ENCODE measurements around the gene FGF22. TPM values are rescaled to one million over a fixed set of nuclear protein-coding genes. Genes with fewer than 3 reads are reported as not detected.
A peak's percentile ranks its signal among the peaks of the same experiment; 100 is the strongest.

The FGF22 gene
- total and polyA plus RNA-seq, 2 of the 13 experiments (the other 11 are each of a cell fraction or from before 2014, with no cell fraction given) = 0.24 TPM; not detected in 1

GRCh38 chr19:680287-681028 lies 40.8 kb downstream of the FGF22 start (continued):
- TF ChIP-seq MBNL3 (CRISPR knock-in tag; conservative IDR thresholded peaks at IDR 0.05) (no peak), ZNF432 (CRISPR knock-in tag; IDR thresholded peaks at IDR 0.05; ENCODE audit: borderline replicate concordance) (no peak), DMAP1 (CRISPR knock-in tag; IDR thresholded peaks at IDR 0.05) (no peak; the same call in 1 of the 2 replicates), PRDM4 (CRISPR knock-in tag; IDR thresholded peaks at IDR 0.05; ENCODE audit: borderline replicate concordance) (no peak), SIX1 (CRISPR knock-in tag; IDR thresholded peaks at IDR 0.05; ENCODE audit: borderline replicate concordance) (no peak), ZNF563 (CRISPR knock-in tag; IDR thresholded peaks at IDR 0.05) (peak; percentile 89), ZNF510 (CRISPR knock-in tag; IDR thresholded peaks at IDR 0.05; ENCODE audit: low read depth) (no peak), NFE2L1 (CRISPR knock-in tag; IDR thresholded peaks at IDR 0.05; ENCODE audit: borderline replicate concordance) (no peak), PATZ1 (CRISPR knock-in tag; IDR thresholded peaks at IDR 0.05) (no peak), ZKSCAN8 (CRISPR knock-in tag; IDR thresholded peaks at IDR 0.05; ENCODE audit: borderline replicate concordance) (no peak), HMG20B (CRISPR knock-in tag; conservative IDR thresholded peaks at IDR 0.05) (no peak), CREB3 (CRISPR knock-in tag; IDR thresholded peaks at IDR 0.05) (no peak), CSRNP2 (CRISPR knock-in tag; conservative IDR thresholded peaks at IDR 0.05; ENCODE audit: low read depth) (no peak), ASH2L (IDR thresholded peaks at IDR 0.05; ENCODE audit: insufficient read length, low read depth, low read length) (peak; percentile 26), CEBPG (CRISPR knock-in tag; IDR thresholded peaks at IDR 0.05) (no peak), ZNF720 (CRISPR knock-in tag; IDR thresholded peaks at IDR 0.05) (no peak), KLF6 (CRISPR knock-in tag; IDR thresholded peaks at IDR 0.05) (no peak), MED1 (CRISPR knock-in tag; IDR thresholded peaks at IDR 0.05) (no peak), ZNF552 (CRISPR knock-in tag; IDR thresholded peaks at IDR 0.05; ENCODE audit: borderline replicate concordance) (no peak), PHF8 (CRISPR knock-in tag; IDR thresholded peaks at IDR 0.05) (no peak; the same call in none of the 2 replicates), SAFB2 (CRISPR knock-in tag; IDR thresholded peaks at IDR 0.05; ENCODE audit: borderline replicate concordance, low read depth) (peak; percentile 76; the same call in 1 of the 2 replicates), HINFP (CRISPR knock-in tag; IDR thresholded peaks at IDR 0.05; ENCODE audit: low read depth) (0 out of 2 replicates have a peak, but pooled peaks have one; percentile 66)
